Sigmoid colon (tissue), 7 donors: ENCODE measurements around the gene RAB37. TPM values are rescaled to one million over a fixed set of nuclear protein-coding genes. Genes with fewer than 3 reads are reported as not detected.

ENCODE experiments used
- DNase-seq: peaks from one replicate; pipeline ENCODE4 v3.0.0-alpha.2; 2019
- H3K27ac ChIP-seq, 4 donors: fragments of 200-600 bp; sonication (generic); one replicate each; pipeline ENCODE4 v1.5.1; 2016 to 2019; ENCODE audit warnings: mild to moderate bottlenecking in 1 of 4
- H3K27me3 ChIP-seq, 3 donors: fragments of 200-600 bp; sonication (generic); one replicate each; pipeline ENCODE4 v1.5.1; 2019; ENCODE audit warnings: mild to moderate bottlenecking in 1 of 3
- H3K36me3 ChIP-seq, 4 donors: fragments of 200-600 bp; sonication (generic); one replicate each; pipeline ENCODE4 v1.5.1; 2016 to 2019
- H3K4me1 ChIP-seq, 4 donors: fragments of 200-600 bp; sonication (generic); one replicate each; pipeline ENCODE4 v1.5.1; 2017 to 2019
- H3K4me3 ChIP-seq, 4 donors: fragments of 200-600 bp; sonication (generic); one replicate each; pipeline ENCODE4 v1.5.1; 2017 to 2019; ENCODE audit warnings: mild to moderate bottlenecking in 2 of 4, moderate library complexity in 1 of 4
- H3K9me3 ChIP-seq, 4 donors: fragments of 200-600 bp in 3 of 4; sonication (generic) in 3 of 4; one replicate each; pipeline versions ENCODE4 v1.5.1 to v1.6.1; 2013 to 2019
- EP300 ChIP-seq, 4 donors: sonication (generic); formaldehyde crosslinking; IDR thresholded peaks; one replicate each; pipeline ENCODE4 v1.6.1; 2017; ENCODE audit warnings: antibody characterized with exemption in 4 of 4
- POLR2A ChIP-seq, 2 donors: fragments of 450-650 bp; IDR thresholded peaks; one replicate each; pipeline ENCODE4 v1.6.1; 2016; ENCODE audit warnings: antibody characterized with exemption in 2 of 2, mild to moderate bottlenecking in 2 of 2, moderate library complexity in 2 of 2
- POLR2AphosphoS5 ChIP-seq, 4 donors: sonication (generic); formaldehyde crosslinking; IDR thresholded peaks; one replicate each; pipeline ENCODE4 v1.6.1; 2017; ENCODE audit warnings: antibody characterized with exemption in 4 of 4
- WGBS, 2 donors: extraction: QIAGEN DNeasy Blood & Tissue Kit; methylation state at CpG; one replicate each; pipeline ENCODE4 v1.1.7; 2013; 5-methylcytosine and 5-hydroxymethylcytosine counted together
- intact Hi-C: fragments of 100-400 bp; cut with DNase I; formaldehyde crosslinking; loops from one replicate; pipeline ENCODE4 v1.15.1; 2023
- polyA plus RNA-seq, 3 donors: library from polyadenylated mRNA; stranded (reverse); fragments of 200-250 nt; gene quantifications; one replicate each; pipeline ENCODE4 v1.2.3, GENCODE V29; 2013
- total RNA-seq, 4 donors: library from RNA; depleted of rRNA; stranded (reverse); fragments of >200 nt; gene quantifications; one replicate each; pipeline ENCODE4 v1.1.0, GENCODE V29; 2016
- TF ChIP-seq, protein P1 (sequence below), 4 experiments: fragments of 450-650 bp in 3 of 4; fragments of 200-600 bp in 1 of 4; IDR thresholded peaks; one replicate each; pipeline ENCODE4 v1.5.1; 2016 to 2019; ENCODE audit warnings: antibody characterized with exemption in 4 of 4, mild to moderate bottlenecking in 3 of 4, moderate library complexity in 2 of 4
- donor health status: healthy with polysubstance abuse.
- donor health status: Bipolar disorder and iron deficiency.
- donor health status: healthy.

RAB37 gene
- total and polyA plus RNA-seq, 7 donors, result 0.54 to 28.8 (median 4.1) TPM

GRCh38 chr17:74752415-74752814 is 15.4 kb downstream of the RAB37 start:
- intact Hi-C loops, result no loop called here
- 92 to 93% methylated on average over 9 of the region's 9 CpGs for WGBS, 2 donors
- TF ChIP-seq POLR2A (IDR thresholded peaks at IDR 0.05) (no peak), POLR2AphosphoS5 (IDR thresholded peaks at IDR 0.05) (no peak), EP300 (IDR thresholded peaks at IDR 0.05) (no peak)
- TF ChIP-seq, protein P1, sequence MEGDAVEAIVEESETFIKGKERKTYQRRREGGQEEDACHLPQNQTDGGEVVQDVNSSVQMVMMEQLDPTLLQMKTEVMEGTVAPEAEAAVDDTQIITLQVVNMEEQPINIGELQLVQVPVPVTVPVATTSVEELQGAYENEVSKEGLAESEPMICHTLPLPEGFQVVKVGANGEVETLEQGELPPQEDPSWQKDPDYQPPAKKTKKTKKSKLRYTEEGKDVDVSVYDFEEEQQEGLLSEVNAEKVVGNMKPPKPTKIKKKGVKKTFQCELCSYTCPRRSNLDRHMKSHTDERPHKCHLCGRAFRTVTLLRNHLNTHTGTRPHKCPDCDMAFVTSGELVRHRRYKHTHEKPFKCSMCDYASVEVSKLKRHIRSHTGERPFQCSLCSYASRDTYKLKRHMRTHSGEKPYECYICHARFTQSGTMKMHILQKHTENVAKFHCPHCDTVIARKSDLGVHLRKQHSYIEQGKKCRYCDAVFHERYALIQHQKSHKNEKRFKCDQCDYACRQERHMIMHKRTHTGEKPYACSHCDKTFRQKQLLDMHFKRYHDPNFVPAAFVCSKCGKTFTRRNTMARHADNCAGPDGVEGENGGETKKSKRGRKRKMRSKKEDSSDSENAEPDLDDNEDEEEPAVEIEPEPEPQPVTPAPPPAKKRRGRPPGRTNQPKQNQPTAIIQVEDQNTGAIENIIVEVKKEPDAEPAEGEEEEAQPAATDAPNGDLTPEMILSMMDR (IDR thresholded peaks at IDR 0.05), result no peak

DNA sequence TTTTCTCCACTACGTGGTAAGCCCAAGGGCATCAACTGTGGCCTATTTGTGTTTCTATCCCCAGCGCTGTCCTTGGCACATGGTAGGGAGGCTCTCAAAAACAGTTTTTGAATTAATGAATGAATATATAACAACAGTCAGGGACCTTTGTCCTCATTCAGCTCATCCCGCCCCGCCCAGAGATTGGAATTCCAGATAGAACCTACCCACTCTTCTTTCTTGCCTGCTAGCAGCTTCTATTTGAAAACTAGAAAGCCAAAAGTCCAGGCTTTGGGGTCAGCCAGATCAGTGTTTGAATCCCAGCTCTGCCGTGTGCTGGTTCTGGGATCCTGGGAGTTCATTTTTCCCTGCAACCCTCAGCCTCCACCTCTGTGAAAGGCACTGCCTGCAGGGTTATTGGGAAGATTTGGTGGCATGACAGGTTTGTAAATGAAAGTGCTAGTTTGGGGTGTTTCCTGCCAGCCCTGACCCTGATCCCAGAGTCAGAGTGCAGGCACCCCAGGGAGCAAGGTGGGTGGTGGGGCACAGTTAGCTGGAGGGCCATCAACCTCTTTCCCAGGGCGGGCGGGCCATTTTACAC is 15.9 kb downstream of the RAB37 start:
- no peak for DNase-seq
- Histone ChIP-seq H3K9me3 (no peaks in the 10 kb centered on the region), H3K27me3 (peaks cover 0 to 7% (median 0%) of the 10 kb centered on the region in 3 donors), H3K4me3 (no peak overlapping the region), H3K36me3 (no peaks in the 10 kb centered on the region), H3K4me1 (peaks cover 0 to 31% (median 18%) of the 10 kb centered on the region in 4 donors), H3K27ac (no peak overlapping the region)
- TF ChIP-seq EP300 (IDR thresholded peaks at IDR 0.05), result no peak
- no peak for TF ChIP-seq POLR2AphosphoS5 (IDR thresholded peaks at IDR 0.05)
- no peak for TF ChIP-seq POLR2A (IDR thresholded peaks at IDR 0.05)
- WGBS, 2 donors, result 92 to 95% methylated on average over 7 of the region's 7 CpGs
- intact Hi-C loops, result no loop called here

More at GRCh38 chr17:74752415-74752814, 15.4 kb downstream of the RAB37 start:
- no peak for DNase-seq
- no peak overlapping the region for H3K27ac ChIP-seq
- no peaks in the 10 kb centered on the region for H3K9me3 ChIP-seq
- H3K4me1 ChIP-seq, result peaks cover 0 to 30% (median 18%) of the 10 kb centered on the region in 4 donors
- H3K36me3 ChIP-seq, result no peaks in the 10 kb centered on the region
- no peak overlapping the region for H3K4me3 ChIP-seq
- peaks cover 0 to 7% (median 0%) of the 10 kb centered on the region in 3 donors for H3K27me3 ChIP-seq

DNA sequence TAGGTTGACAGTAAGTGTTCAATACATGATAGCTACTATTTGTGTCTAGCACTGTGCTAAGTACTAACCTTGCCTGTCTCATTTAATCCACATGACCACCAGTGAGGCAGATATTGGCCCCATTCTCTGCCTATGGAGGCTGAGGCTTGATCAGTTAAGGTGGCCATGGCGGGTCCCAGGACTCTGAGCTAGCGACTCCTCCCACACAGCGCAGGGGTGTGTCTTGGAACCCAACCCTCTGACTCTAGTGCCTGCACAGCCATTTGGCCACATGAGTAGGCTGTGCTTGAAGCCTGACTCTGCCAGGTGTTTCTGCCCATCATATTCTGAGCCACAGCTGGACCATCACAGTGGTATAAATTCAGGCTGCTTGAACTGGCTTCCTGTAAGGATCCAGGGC is 17.8 kb downstream of the RAB37 start:
- Histone ChIP-seq H3K36me3 (no peaks in the 10 kb centered on the region), H3K27ac (no peak overlapping the region), H3K4me3 (no peak overlapping the region), H3K27me3 (no peaks in the 10 kb centered on the region), H3K9me3 (no peaks in the 10 kb centered on the region), H3K4me1 (peaks cover 0 to 26% (median 22%) of the 10 kb centered on the region in 4 donors)
- no peak for DNase-seq
- intact Hi-C loops, result no loop called here
- WGBS, 2 donors, result 93 to 97% methylated on average over 3 of the region's 3 CpGs
- TF ChIP-seq POLR2A (IDR thresholded peaks at IDR 0.05) (no peak), EP300 (IDR thresholded peaks at IDR 0.05) (no peak), POLR2AphosphoS5 (IDR thresholded peaks at IDR 0.05) (no peak)
- TF ChIP-seq, protein P1 (IDR thresholded peaks at IDR 0.05), result no peak

GRCh38 chr17:74755533-74755932 is 18.5 kb downstream of the RAB37 start:
- TF ChIP-seq EP300 (IDR thresholded peaks at IDR 0.05), result no peak
- TF ChIP-seq POLR2A (IDR thresholded peaks at IDR 0.05), result no peak
- TF ChIP-seq, protein P1 (IDR thresholded peaks at IDR 0.05), result no peak
- TF ChIP-seq POLR2AphosphoS5 (IDR thresholded peaks at IDR 0.05), result no peak
- Histone ChIP-seq H3K27me3 (no peaks in the 10 kb centered on the region), H3K36me3 (no peaks in the 10 kb centered on the region), H3K27ac (no peak overlapping the region), H3K9me3 (no peaks in the 10 kb centered on the region), H3K4me1 (peaks cover 0 to 23% (median 19%) of the 10 kb centered on the region in 4 donors), H3K4me3 (no peak overlapping the region)
- 90 to 93% methylated on average over 8 of the region's 8 CpGs for WGBS, 2 donors
- no peak for DNase-seq
- intact Hi-C loops, result no loop called here

DNA sequence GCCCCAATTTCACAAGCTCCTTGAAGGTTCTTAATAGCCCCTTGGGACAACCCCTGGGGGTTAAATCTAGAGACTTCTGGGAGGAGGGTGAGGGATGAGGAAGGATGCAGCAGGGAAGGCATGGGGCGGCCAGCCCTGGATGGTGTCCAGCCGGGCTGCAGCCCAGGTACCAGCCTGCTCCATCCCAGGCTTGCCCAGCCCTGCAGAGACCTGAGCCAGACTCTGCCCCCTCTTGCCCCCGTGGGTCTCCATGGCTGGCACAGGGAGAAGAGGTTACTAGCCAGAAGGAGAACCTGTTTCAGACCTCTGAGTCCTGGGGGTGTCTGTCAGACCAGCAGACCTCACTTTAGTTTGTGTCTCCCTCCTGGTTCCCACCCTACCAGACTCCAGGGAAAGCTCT is 19.8 kb downstream of the RAB37 start:
- H3K36me3 ChIP-seq, result no peaks in the 10 kb centered on the region
- no peaks in the 10 kb centered on the region for H3K27me3 ChIP-seq
- H3K4me3 ChIP-seq, result no peak overlapping the region
- intact Hi-C loops, result no loop called here
- TF ChIP-seq POLR2A (IDR thresholded peaks at IDR 0.05) (no peak), EP300 (IDR thresholded peaks at IDR 0.05) (no peak), POLR2AphosphoS5 (IDR thresholded peaks at IDR 0.05) (no peak)
- TF ChIP-seq, protein P1 (IDR thresholded peaks at IDR 0.05), result no peak
- H3K9me3 ChIP-seq, result no peaks in the 10 kb centered on the region
- no peak for DNase-seq
- WGBS, 2 donors, result 70 to 71% methylated on average over 3 of the region's 3 CpGs
- H3K4me1 ChIP-seq, result peaks cover 0 to 23% (median 19%) of the 10 kb centered on the region in 4 donors
- H3K27ac ChIP-seq, result no peak overlapping the region
